ENCODE results near the gene GOLGA8S.
"Not testable (repeated sequence)": the region's sequence is repeated elsewhere in the genome, so short reads cannot be mapped to it uniquely, and the experiment has no call there.

Gene GOLGA8S

DNA sequence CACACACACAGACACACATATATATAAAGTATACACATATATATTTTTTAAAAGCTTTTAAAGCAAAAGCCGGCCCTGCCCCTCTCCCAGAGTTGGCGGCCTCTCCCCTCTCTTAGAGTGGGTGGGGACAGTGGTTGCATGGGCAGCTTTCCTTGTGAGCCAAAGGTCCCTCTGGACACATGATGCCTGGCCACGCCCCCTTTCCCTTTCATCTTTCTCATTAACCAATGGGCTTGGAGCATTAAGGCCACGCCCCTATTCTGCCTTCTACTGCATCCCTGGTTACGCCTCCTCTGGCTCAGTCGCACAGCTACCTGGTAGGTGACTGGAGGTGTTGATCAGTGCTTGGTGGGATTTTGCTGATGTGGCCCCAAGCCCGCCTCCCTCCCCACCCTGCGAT lies at the start of gene GOLGA8S:
Gene GOLGA8S, plus strand, starts transcription at position 301 of the 400 bp plus-strand sequence. Its CDS starts 62 bp downstream, at position 363.
- DNase-seq (ENCODE audit: low read depth in 2 of 2), result not testable (repeated sequence)

- DNase-seq (ENCODE audit: low read depth in 2 of 2), result not testable (repeated sequence)
Measured at GRCh38 chr15:23304805-23305204, 49.7 kb upstream of the GOLGA8S start.

- not testable (repeated sequence) for DNase-seq (ENCODE audit: low read depth in 2 of 2)
Measured at GRCh38 chr15:23305921-23306320, 48.6 kb upstream of the GOLGA8S start.

- not testable (repeated sequence) for DNase-seq (ENCODE audit: low read depth in 2 of 2)
Measured at GRCh38 chr15:23311233-23311632, 43.3 kb upstream of the GOLGA8S start.

- not testable (repeated sequence) for DNase-seq (ENCODE audit: low read depth in 2 of 2)
Measured at GRCh38 chr15:23334096-23334495, 20.5 kb upstream of the GOLGA8S start, which contains the start of gene GOLGA6L26. GOLGA6L26 (minus strand) TSS chr15:23334196; CDS start chr15:23334135, 61 bp downstream.

GRCh38 chr15:23362622-23363021 lies 8.1 kb downstream of the GOLGA8S start:
- not testable (repeated sequence) for DNase-seq (ENCODE audit: low read depth in 2 of 2)

DNA sequence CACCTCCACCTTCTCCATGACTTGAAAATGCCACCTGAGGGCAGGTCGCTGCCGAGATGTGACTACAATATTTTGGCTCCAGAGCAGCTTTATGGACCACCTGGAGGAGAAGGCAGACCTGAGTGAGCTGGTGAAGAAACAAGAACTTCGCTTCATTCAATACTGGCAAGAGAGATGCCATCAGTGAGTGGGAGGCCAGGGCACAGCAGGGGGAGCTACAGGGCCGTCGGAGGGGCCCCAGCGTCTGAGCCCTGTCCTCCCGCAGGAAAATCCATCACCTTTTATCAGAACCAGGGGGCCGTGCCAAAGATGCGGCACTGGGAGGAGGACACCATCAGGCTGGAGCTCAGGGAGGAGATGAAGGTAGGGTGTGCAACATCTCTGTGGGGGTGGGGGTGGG lies 9.7 kb downstream of the GOLGA8S start:
- not testable (repeated sequence) for DNase-seq (ENCODE audit: low read depth in 2 of 2)

- no peak for DNase-seq (ENCODE audit: low read depth in 2 of 2)
Measured at GRCh38 chr15:23370578-23370977, 16.0 kb downstream of the GOLGA8S start.

DNA sequence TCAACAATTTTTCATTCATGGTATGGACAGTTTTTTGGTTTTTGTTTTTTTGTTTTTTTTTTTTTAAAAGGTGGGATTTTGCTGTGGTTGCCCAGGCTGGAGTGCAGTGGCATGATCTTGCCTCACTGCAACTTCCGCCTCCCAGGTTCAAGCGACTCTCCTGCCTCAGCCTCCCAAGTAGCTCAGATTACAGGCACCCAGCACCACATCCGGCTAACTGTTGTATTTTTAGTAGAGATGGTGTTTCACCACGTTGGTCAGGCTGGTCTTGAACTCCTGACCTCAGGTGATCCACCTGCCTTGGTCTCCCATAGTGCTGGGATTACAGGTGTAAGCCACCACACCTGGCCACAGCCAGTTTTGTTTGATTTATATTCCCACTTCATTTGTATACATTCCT lies 16.6 kb downstream of the GOLGA8S start:
- DNase-seq (ENCODE audit: low read depth in 2 of 2), result not testable (repeated sequence)

GRCh38 chr15:23371868-23372267 lies 17.3 kb downstream of the GOLGA8S start:
- not testable (repeated sequence) for DNase-seq (ENCODE audit: low read depth in 2 of 2)

- DNase-seq (ENCODE audit: low read depth in 2 of 2), result no peak
Measured at GRCh38 chr15:23372284-23372683, 17.7 kb downstream of the GOLGA8S start.

- DNase-seq (ENCODE audit: low read depth in 2 of 2), result not testable (repeated sequence)
Measured at GRCh38 chr15:23372891-23373600, 18.5 kb downstream of the GOLGA8S start.

GRCh38 chr15:23374226-23374625 lies 19.7 kb downstream of the GOLGA8S start:
- DNase-seq (ENCODE audit: low read depth in 2 of 2), result not testable (repeated sequence)

DNA sequence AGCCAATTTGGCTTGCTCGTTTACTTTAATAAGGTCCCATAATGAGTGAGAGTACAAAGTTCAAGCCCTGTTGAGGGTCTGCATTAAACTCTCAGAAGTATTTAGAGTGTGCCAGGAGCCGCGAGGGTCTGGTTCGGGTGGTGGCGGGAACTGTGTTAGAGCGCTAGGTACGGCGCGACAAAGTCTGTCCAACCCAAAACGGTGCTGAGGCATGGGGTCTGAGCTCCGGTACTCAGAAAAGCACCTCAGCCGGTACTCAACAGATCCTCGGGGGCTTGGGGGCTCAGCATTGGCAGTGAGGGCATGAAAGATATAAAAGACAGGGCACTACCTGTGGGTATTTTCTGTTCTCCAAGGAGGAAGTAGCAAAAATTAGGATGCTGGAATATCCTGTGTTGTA lies 24.4 kb downstream of the GOLGA8S start:
- not testable (repeated sequence) for DNase-seq (ENCODE audit: low read depth in 2 of 2)

DNA sequence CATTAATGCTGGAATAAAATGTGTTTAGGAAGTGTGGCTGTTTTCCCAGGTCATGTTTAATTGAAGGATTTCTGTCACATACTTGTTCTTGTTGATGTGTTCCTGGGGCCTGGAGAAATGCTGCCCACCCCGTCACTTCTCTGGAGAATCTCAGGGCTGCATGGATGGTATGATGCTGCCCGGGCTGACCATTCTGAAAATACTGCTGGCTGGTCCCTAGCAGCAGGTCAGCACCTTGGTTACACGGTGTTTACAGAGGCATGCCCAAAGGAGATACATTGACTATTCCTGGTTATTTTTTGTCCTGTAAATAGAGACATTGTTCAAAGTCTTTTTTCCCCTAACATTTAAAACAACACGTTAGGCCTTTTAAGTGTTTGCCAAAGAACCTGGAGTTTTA lies 26.2 kb downstream of the GOLGA8S start:
- not testable (repeated sequence) for DNase-seq (ENCODE audit: low read depth in 2 of 2)

DNA sequence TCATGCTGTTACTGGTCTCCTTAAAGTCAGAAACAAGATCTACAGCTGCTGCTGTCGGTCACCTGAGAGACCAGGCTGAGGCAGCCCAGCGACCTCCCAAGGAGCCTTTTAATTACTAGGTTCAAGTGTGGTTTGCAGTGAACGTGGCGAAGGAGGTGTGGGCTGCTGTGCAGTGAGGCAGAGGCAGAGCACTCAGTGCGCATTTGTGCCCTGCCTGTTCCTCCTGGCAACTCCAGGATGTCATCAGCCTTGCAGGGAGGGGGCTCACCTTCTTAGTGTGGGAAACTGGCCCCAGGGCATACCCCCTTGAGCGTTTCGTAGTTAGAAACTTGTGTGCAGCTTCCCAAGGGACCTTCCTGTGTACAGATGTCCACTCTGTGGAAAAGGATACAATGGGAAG lies 26.6 kb downstream of the GOLGA8S start:
- DNase-seq (ENCODE audit: low read depth in 2 of 2), result not testable (repeated sequence)

DNA sequence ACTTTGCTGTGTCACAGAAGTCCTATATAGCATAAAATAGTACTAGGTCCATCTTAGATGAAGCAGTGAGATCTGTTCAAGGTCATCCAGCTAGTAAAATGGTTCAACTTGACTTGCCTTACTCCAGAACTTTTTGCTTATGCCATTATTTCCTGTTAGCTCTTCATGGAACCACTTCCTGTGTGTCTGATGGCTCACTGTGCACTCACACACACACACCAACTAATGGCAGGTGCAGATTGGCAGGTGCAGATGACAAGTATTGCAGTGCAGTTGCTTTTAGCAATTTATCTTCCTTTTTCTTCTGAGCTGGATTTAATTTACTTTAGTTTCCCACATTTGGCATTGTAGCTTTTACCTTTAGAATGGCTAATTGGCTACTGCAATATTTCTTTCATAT lies 29.8 kb downstream of the GOLGA8S start:
- DNase-seq (ENCODE audit: low read depth in 2 of 2), result no peak

GRCh38 chr15:23385886-23386430 lies 31.4 kb downstream of the GOLGA8S start:
- DNase-seq (ENCODE audit: low read depth in 2 of 2), result no peak

- DNase-seq (ENCODE audit: low read depth in 2 of 2), result no peak
Measured at GRCh38 chr15:23387621-23388190, 33.2 kb downstream of the GOLGA8S start.

DNA sequence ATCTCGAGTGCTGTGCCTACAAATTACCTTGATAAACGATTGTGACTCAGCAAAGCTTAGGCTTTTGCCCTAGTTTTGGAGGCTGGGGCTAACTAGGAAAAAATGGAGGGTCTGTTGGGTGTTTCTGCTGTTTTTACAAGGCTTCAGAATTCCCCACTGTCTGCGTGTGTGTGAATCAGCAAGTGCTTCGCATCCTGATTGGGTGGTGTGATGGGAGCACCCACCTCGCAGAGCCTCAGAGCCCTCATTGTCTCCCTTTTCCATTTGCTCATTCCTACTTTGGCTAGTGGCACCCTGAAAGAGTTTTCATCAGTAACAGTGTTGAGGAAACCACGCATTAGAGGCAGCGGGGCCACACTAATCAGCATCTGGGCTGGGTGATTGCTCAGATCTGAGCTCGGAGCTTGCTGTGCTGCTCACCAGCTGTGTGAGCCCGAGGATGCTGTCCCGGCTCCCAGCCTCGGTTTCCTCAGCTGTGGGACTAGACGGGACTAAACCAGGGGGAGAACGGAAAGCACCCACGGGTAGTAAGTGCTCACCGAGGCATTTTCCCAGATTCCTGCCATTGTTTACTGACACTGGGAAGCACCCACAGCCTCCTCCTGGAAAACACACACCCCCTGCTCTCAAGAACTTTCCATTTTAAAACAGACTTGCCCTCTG lies 40.6 kb downstream of the GOLGA8S start:
- DNase-seq (ENCODE audit: low read depth in 2 of 2), result no peak

DNA sequence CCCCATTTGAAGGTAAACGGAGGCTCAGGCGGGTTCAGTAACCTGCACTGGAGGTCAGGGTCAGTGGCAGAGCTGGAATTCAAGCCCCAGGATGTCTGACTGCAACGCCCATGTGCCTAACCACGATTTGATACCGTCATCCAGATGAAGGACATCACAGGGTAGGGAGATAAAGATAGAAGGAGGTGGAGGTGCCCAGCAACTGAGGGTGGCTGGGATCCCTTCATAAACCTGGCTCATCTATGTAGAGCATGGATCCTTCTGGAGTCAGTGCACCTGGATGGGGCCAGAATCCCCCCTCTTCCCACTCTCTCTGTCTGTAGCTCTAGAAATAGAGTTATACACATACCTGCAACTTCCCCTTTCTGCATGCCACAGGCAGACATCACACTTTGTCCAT lies 41.3 kb downstream of the GOLGA8S start:
- no peak for DNase-seq (ENCODE audit: low read depth in 2 of 2)

- no peak for DNase-seq (ENCODE audit: low read depth in 2 of 2)
Measured at GRCh38 chr15:23397779-23398178, 43.2 kb downstream of the GOLGA8S start.

Data from stimulated activated CD4-positive, alpha-beta T cell treated with anti-CD3 and anti-CD28 coated beads, Interleukin-1b, Interleukin-23, amount 100 ng/mL, for 1 hour (primary cell).